ENCODE results near the gene FKTN. TPM values are rescaled to one million over a fixed set of nuclear protein-coding genes. Genes with fewer than 3 reads are reported as not detected.
A peak's percentile ranks its signal among the peaks of the same experiment; 100 is the strongest.

Gene FKTN
- total RNA-seq, 2 donors from 2014 or later: 11.7 to 20.8 TPM

DNA sequence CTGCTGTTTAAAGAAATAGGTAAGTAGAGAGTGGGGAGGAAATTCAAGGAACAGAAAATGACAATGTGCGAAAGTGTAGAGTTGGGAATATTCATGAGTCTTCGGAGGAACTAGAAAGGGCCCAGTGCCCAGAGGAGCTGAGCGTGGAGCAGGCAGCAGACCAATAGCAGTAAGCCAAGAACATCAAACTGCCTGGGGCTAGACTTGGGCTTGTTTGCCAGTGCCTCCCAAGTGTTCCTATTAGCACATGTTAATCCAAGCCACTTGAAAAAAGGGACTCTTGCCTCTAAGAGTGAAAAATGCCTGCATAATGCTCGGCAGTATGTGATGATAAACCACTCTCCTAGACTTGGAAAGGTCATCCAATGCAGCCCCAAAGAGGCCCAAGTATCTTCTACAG is 103.1 kb downstream of the FKTN start:
- H3K27ac ChIP-seq (ENCODE audit: low read depth, low read length): no peak overlapping the region
- Mint-ChIP-seq H3K27ac (no peak overlapping the region), H3K36me3 (ENCODE audit: low read depth) (no peaks in the 10 kb centered on the region), H3K27me3 (ENCODE audit: insufficient read depth) (peaks cover 90% of the 10 kb centered on the region), H3K9me3 (no peaks in the 10 kb centered on the region), H3K4me1 (peaks cover 47% of the 10 kb centered on the region), H3K4me3 (no peak overlapping the region)
- no peak overlapping the region for H3K9ac ChIP-seq (ENCODE audit: extremely low read depth, low read length, poor library complexity, severe bottlenecking)
- 84 to 89% methylated on average over 4 of the region's 4 CpGs for WGBS, 2 experiments (ENCODE audit: insufficient coverage in 1 of 2, insufficient read length in 1 of 2)
- no peak overlapping the region for H3K4me3 ChIP-seq (ENCODE audit: low read length)
- TF ChIP-seq, protein P1, sequence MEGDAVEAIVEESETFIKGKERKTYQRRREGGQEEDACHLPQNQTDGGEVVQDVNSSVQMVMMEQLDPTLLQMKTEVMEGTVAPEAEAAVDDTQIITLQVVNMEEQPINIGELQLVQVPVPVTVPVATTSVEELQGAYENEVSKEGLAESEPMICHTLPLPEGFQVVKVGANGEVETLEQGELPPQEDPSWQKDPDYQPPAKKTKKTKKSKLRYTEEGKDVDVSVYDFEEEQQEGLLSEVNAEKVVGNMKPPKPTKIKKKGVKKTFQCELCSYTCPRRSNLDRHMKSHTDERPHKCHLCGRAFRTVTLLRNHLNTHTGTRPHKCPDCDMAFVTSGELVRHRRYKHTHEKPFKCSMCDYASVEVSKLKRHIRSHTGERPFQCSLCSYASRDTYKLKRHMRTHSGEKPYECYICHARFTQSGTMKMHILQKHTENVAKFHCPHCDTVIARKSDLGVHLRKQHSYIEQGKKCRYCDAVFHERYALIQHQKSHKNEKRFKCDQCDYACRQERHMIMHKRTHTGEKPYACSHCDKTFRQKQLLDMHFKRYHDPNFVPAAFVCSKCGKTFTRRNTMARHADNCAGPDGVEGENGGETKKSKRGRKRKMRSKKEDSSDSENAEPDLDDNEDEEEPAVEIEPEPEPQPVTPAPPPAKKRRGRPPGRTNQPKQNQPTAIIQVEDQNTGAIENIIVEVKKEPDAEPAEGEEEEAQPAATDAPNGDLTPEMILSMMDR (conservative IDR thresholded peaks at IDR 0.05): no peak
- peak; percentile 51 for DNase-seq
- H3K4me1 ChIP-seq (ENCODE audit: control insufficient read depth, insufficient read depth, low read length): peaks cover 13% of the 10 kb centered on the region
- no peaks in the 10 kb centered on the region for H3K36me3 ChIP-seq (ENCODE audit: control insufficient read depth, insufficient read depth, low read length)
- H3K27me3 ChIP-seq (ENCODE audit: control insufficient read depth, insufficient read depth, low read length, poor library complexity, severe bottlenecking): peaks cover 53% of the 10 kb centered on the region
- no peaks in the 10 kb centered on the region for H3K9me3 ChIP-seq (ENCODE audit: control insufficient read depth, low read length)

DNA sequence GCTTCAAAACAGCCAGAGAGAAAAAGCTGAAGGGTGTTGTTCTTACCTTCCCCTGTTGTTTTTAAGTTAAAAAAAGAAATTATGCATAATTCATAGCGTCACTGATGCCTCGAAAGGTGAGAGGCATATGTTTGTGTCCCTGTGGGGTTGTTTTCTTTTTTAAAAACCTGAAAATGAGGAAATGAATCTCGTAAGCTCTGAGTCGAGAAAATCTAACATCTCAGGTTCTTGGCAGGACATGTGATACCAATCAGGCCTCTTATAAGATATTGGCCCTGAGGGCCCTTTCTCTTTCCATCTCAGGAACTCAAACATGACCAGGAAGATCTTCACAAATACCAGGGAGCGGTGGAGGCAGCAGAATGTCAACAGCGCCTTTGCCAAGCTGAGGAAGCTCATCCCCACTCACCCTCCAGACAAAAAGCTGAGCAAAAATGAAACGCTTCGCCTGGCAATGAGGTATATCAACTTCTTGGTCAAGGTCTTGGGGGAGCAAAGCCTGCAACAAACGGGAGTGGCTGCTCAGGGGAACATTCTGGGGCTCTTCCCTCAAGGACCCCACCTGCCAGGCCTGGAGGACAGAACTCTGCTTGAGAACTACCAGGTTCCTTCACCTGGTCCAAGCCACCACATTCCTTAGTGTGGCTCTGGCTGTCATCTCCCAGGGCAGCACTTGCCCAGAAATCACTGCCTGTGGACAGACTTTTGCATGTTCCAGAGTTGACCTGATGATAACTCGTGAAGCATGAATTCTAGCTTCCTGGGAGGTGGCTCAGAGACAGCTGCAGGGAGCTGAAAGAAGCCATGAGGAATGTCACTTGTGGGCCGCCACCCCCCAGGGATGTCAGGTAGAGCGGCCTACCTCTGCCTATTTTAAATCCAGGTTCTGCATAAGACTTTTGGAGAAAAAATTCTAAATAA is 104.5 kb downstream of the FKTN start, which contains the start of gene TAL2:
Gene TAL2 (plus strand): TSS at position 274 of the 921 bp plus-strand sequence. CDS start 40 bp downstream, at position 314.
- Mint-ChIP-seq H3K9me3 (no peaks in the 10 kb centered on the region), H3K4me1 (peaks cover 37% of the 10 kb centered on the region), H3K27ac (no peak within 1 kb of the TSS), H3K27me3 (ENCODE audit: insufficient read depth) (peaks cover 87% of the 10 kb centered on the region), H3K4me3 (no peak within 1 kb of the TSS), H3K36me3 (ENCODE audit: low read depth) (no peaks in the 10 kb centered on the region)
- no peak for DNase-seq
- no peak within 1 kb of the TSS for H3K4me3 ChIP-seq (ENCODE audit: low read length)
- H3K36me3 ChIP-seq (ENCODE audit: control insufficient read depth, insufficient read depth, low read length): no peaks in the 10 kb centered on the region
- peaks cover 7% of the 10 kb centered on the region for H3K4me1 ChIP-seq (ENCODE audit: control insufficient read depth, insufficient read depth, low read length)
- peaks cover 48% of the 10 kb centered on the region for H3K27me3 ChIP-seq (ENCODE audit: control insufficient read depth, insufficient read depth, low read length, poor library complexity, severe bottlenecking)
- H3K9me3 ChIP-seq (ENCODE audit: control insufficient read depth, low read length): no peaks in the 10 kb centered on the region
- H3K27ac ChIP-seq (ENCODE audit: low read depth, low read length): no peak within 1 kb of the TSS
- TF ChIP-seq, protein P1 (conservative IDR thresholded peaks at IDR 0.05): no peak
- H3K9ac ChIP-seq (ENCODE audit: extremely low read depth, low read length, poor library complexity, severe bottlenecking): no peak within 1 kb of the TSS
- WGBS, 2 experiments (ENCODE audit: insufficient coverage in 1 of 2, insufficient read length in 1 of 2): 94% methylated on average over 8 to 12 of the region's 12 CpGs

DNA sequence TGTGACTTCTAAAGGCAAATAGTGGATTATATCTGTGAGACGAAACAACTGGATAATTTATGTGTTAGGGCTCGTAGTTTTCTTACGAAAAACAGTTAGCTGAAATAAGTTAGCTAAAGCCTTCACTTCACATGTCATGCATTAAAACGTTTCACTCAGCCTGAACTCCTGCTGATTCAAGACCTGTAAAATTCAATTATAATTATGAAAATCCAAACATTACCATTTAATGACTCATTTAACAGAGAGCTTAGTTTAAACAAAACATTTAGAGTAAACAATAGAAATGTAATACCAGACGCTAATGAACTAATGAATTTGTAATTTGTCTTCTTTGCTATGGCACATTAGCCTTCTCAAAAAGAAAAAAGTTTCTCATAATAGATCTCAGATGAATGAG is 106.0 kb downstream of the FKTN start:
- Histone ChIP-seq H3K27ac (ENCODE audit: low read depth, low read length) (no peak overlapping the region), H3K4me1 (ENCODE audit: control insufficient read depth, insufficient read depth, low read length) (no peaks in the 10 kb centered on the region), H3K9me3 (ENCODE audit: control insufficient read depth, low read length) (no peaks in the 10 kb centered on the region), H3K27me3 (ENCODE audit: control insufficient read depth, insufficient read depth, low read length, poor library complexity, severe bottlenecking) (peaks cover 47% of the 10 kb centered on the region), H3K36me3 (ENCODE audit: control insufficient read depth, insufficient read depth, low read length) (no peaks in the 10 kb centered on the region), H3K9ac (ENCODE audit: extremely low read depth, low read length, poor library complexity, severe bottlenecking) (no peak overlapping the region), H3K4me3 (ENCODE audit: low read length) (no peak overlapping the region)
- 90 to 92% methylated on average over 4 to 5 of the region's 5 CpGs for WGBS, 2 experiments (ENCODE audit: insufficient coverage in 1 of 2, insufficient read length in 1 of 2)
- Mint-ChIP-seq H3K4me3 (no peak overlapping the region), H3K36me3 (ENCODE audit: low read depth) (no peaks in the 10 kb centered on the region), H3K9me3 (no peaks in the 10 kb centered on the region), H3K27ac (no peak overlapping the region), H3K27me3 (ENCODE audit: insufficient read depth) (peaks cover 84% of the 10 kb centered on the region), H3K4me1 (peaks cover 30% of the 10 kb centered on the region)
- DNase-seq: no peak
- TF ChIP-seq, protein P1 (conservative IDR thresholded peaks at IDR 0.05): no peak

Measured in endodermal cell (in vitro differentiated cells).